H1 (cell line): ENCODE results near the gene UNC93A. TPM values are rescaled to one million over a fixed set of nuclear protein-coding genes. Genes with fewer than 3 reads are reported as not detected.

Source experiments
- CBX5 ChIP-seq: fragments of 300-800, 300-1000 bp; sonication (generic); IDR thresholded peaks from 2 replicates; pipeline ENCODE4 v1.7.1; 2016; ENCODE audit warnings: antibody characterized with exemption, low read length, low read depth
- CEBPB ChIP-seq: IDR thresholded peaks from 2 replicates; pipeline ENCODE4 v1.6.1; 2012; ENCODE audit warnings: low read depth, low read length
- FOSL1 ChIP-seq: IDR thresholded peaks from 2 replicates; pipeline ENCODE4 v1.6.1; 2011; ENCODE audit warnings: mild to moderate bottlenecking, low read depth, low read length, moderate library complexity; ENCODE audit not compliant: insufficient read depth
- GTF2F1 ChIP-seq: IDR thresholded peaks from 2 replicates; pipeline ENCODE4 v1.6.1; 2012; ENCODE audit warnings: low read depth, low read length, improper control_type of control experiment, borderline replicate concordance
- KDM5A ChIP-seq: fragments of 200-600 bp; IDR thresholded peaks from 2 replicates; pipeline ENCODE4 v1.7.1; 2012; ENCODE audit warnings: mild to moderate bottlenecking, low read length, inconsistent platforms, mixed read lengths
- NANOG ChIP-seq: IDR thresholded peaks from 2 replicates; pipeline ENCODE4 v1.6.1; 2011; ENCODE audit warnings: low read length, low read depth, mild to moderate bottlenecking, inconsistent platforms; ENCODE audit not compliant: insufficient read depth, poor library complexity, severe bottlenecking
- RNF2 ChIP-seq: fragments of 200-900, 300-1000 bp; sonication (generic); IDR thresholded peaks from 2 replicates; pipeline ENCODE4 v1.7.1; 2016; ENCODE audit warnings: borderline replicate concordance, low read depth, mild to moderate bottlenecking, antibody characterized with exemption, low read length; ENCODE audit not compliant: poor library complexity, severe bottlenecking; ENCODE audit errors: missing control alignments
- TAF1 ChIP-seq: IDR thresholded peaks from 2 replicates; pipeline ENCODE4 v1.6.1; 2011; ENCODE audit warnings: mild to moderate bottlenecking, low read depth, low read length
- polyA plus RNA-seq, 7 experiments: library from polyadenylated mRNA; depleted of rRNA in 3 of 7; stranded (reverse) in 5 of 7; unstranded in 2 of 7; fragments of >200 nt in 5 of 7; fragments of 200-250 nt in 2 of 7; gene quantifications; 1 replicate in 5 of 7; 2 replicates in 1 of 7; 4 replicates in 1 of 7; pipeline versions ENCODE4 v1.2.1 to v1.2.3, GENCODE V29; 2011 to 2013; ENCODE audit warnings: missing spikeins in 2 of 7, mixed read lengths in 2 of 7
- total RNA-seq: library from RNA; stranded (reverse); fragmentation: NEBNext Ultra II Directional; extraction: Animal tissue kit (Norgen Biotek cat#: 25700); gene quantifications from 2 replicates; pipeline ENCODE4 v1.2.1, GENCODE V29; 2021

Gene UNC93A
- total and polyA plus RNA-seq, 2 of the 8 experiments (the other 6 are each of a cell fraction or from before 2014, with no cell fraction given) = 0.39 TPM; not detected in 1

- TF ChIP-seq FOSL1 (no peak), CEBPB (no peak), CBX5 (no peak), RNF2 (no peak), GTF2F1 (no peak), TAF1 (no peak), NANOG (no peak), KDM5A (no peak)
Observed at GRCh38 chr6:167272151-167272550, 19.0 kb upstream of the UNC93A start (continued).
